DMS 273 treated with DMSO at 0.1 percent for 48 hours (cell line): ENCODE measurements around the gene EPG5.
A peak's percentile ranks its signal among the peaks of the same experiment; 100 is the strongest.

ENCODE experiments used
- DNase-seq: peaks from one replicate; lab custom pipeline; 2025; lab: John Stamatoyannopoulos, UW

The EPG5 gene

GRCh38 chr18:45913276-45913675, 53.9 kb downstream of the EPG5 start:
- no peak for DNase-seq

GRCh38 chr18:45910405-45911023, 56.6 kb downstream of the EPG5 start:
- DNase-seq, result no peak

- DNase-seq, result no peak
These were observed 65.4 kb downstream of the EPG5 start for GRCh38 chr18:45901654-45902210.

- DNase-seq, result no peak
These were observed 66.5 kb downstream of the EPG5 start for GRCh38 chr18:45900623-45901022.

- DNase-seq, result no peak
These were observed 70.1 kb downstream of the EPG5 start for GRCh38 chr18:45896991-45897390.

GRCh38 chr18:45896452-45896851, 70.7 kb downstream of the EPG5 start:
- DNase-seq, result no peak

- no peak for DNase-seq
These were observed 71.8 kb downstream of the EPG5 start for GRCh38 chr18:45895339-45895738.

- no peak for DNase-seq
These were observed 72.3 kb downstream of the EPG5 start for GRCh38 chr18:45894818-45895217.

- DNase-seq, result no peak
These were observed 75.3 kb downstream of the EPG5 start for GRCh38 chr18:45891806-45892205.

GRCh38 chr18:45890606-45891005, 76.5 kb downstream of the EPG5 start:
- DNase-seq, result no peak

GRCh38 chr18:45889419-45890064, 77.6 kb downstream of the EPG5 start:
- DNase-seq, result no peak

- DNase-seq, result no peak
These were observed 79.5 kb downstream of the EPG5 start for GRCh38 chr18:45887585-45887984.

GRCh38 chr18:45880876-45881558, 86.1 kb downstream of the EPG5 start:
- DNase-seq, result no peak

GRCh38 chr18:45879681-45880655, 87.2 kb downstream of the EPG5 start:
- peak; percentile 9 for DNase-seq

- no peak for DNase-seq
These were observed 89.7 kb downstream of the EPG5 start for GRCh38 chr18:45877403-45877802.

- DNase-seq, result no peak
These were observed 91.0 kb downstream of the EPG5 start for GRCh38 chr18:45876161-45876560.

GRCh38 chr18:45874491-45875184, 92.5 kb downstream of the EPG5 start:
- no peak for DNase-seq

GRCh38 chr18:45871431-45872084, 95.6 kb downstream of the EPG5 start:
- no peak for DNase-seq

GRCh38 chr18:45870419-45870818, 96.7 kb downstream of the EPG5 start:
- no peak for DNase-seq

GRCh38 chr18:45865466-45865865, 101.7 kb downstream of the EPG5 start:
- no peak for DNase-seq

GRCh38 chr18:45864081-45864480, 103.0 kb downstream of the EPG5 start:
- DNase-seq, result no peak
